Liver (tissue), 3 donors: Measurements from ENCODE around the gene SLC51A.

Source experiments
- CTCF ChIP-seq: fragments of 150-350 bp; IDR thresholded peaks from 2 replicates; pipeline ENCODE4 v1.5.1; 2017; ENCODE audit warnings: improper control_type of control experiment, low read depth, low read length; ENCODE audit not compliant: missing input control
- EGR1 ChIP-seq, 2 donors: IDR thresholded peaks; 2 replicates each; pipeline ENCODE4 v1.6.1; 2016 to 2018; ENCODE audit warnings: antibody characterized with exemption in 2 of 2, low read depth in 2 of 2
- HNF4G ChIP-seq: IDR thresholded peaks from 2 replicates; pipeline ENCODE4 v1.6.1; 2016; ENCODE audit warnings: antibody characterized with exemption
- TAF1 ChIP-seq: conservative IDR thresholded peaks from 2 replicates; pipeline ENCODE4 v1.6.1; 2016; ENCODE audit warnings: antibody characterized with exemption, mild to moderate bottlenecking
- TF ChIP-seq, protein P1 (sequence below): IDR thresholded peaks from 2 replicates; pipeline ENCODE4 v1.6.1; 2016; ENCODE audit warnings: antibody characterized with exemption, mild to moderate bottlenecking
- TF ChIP-seq, protein P2 (sequence below): IDR thresholded peaks from 2 replicates; pipeline ENCODE4 v1.6.1; 2016; ENCODE audit warnings: antibody characterized with exemption
- donor health status: healthy.
- donor health status: healthy.

DNA sequence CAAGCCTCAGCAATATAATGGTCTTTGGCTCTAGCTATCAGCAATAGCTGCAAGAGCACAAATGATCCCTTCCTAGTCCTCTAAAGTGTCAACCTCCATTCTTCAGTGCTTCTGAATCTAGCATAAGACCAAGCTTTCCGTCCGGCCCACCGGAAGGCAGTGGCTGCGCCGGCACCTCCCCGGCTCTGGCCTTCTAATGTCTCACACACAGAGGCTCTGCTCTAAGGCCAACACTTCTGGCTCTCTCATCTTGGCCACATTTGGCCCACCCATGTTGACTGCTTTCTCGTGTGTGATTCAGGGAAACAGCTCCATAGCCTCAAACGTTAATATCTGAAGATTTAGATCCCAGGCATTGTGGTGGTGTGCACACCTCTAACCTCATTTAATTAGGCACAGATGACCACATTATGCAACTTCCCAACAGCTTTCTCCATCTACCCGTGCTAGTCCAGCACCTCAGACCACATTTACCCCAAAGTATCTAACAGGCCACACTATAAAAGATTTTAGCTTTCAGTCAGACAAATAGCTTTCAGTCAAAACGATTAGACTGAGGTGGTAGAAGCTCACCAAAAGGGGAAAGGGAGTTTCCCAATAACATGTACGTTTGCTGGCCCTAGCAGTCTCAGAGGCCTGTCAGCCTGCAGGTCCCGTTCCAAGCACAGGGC lies 19.3 kb downstream of the SLC51A start:
- TF ChIP-seq, protein P1, sequence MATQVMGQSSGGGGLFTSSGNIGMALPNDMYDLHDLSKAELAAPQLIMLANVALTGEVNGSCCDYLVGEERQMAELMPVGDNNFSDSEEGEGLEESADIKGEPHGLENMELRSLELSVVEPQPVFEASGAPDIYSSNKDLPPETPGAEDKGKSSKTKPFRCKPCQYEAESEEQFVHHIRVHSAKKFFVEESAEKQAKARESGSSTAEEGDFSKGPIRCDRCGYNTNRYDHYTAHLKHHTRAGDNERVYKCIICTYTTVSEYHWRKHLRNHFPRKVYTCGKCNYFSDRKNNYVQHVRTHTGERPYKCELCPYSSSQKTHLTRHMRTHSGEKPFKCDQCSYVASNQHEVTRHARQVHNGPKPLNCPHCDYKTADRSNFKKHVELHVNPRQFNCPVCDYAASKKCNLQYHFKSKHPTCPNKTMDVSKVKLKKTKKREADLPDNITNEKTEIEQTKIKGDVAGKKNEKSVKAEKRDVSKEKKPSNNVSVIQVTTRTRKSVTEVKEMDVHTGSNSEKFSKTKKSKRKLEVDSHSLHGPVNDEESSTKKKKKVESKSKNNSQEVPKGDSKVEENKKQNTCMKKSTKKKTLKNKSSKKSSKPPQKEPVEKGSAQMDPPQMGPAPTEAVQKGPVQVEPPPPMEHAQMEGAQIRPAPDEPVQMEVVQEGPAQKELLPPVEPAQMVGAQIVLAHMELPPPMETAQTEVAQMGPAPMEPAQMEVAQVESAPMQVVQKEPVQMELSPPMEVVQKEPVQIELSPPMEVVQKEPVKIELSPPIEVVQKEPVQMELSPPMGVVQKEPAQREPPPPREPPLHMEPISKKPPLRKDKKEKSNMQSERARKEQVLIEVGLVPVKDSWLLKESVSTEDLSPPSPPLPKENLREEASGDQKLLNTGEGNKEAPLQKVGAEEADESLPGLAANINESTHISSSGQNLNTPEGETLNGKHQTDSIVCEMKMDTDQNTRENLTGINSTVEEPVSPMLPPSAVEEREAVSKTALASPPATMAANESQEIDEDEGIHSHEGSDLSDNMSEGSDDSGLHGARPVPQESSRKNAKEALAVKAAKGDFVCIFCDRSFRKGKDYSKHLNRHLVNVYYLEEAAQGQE = no peak
- TF ChIP-seq, protein P2, sequence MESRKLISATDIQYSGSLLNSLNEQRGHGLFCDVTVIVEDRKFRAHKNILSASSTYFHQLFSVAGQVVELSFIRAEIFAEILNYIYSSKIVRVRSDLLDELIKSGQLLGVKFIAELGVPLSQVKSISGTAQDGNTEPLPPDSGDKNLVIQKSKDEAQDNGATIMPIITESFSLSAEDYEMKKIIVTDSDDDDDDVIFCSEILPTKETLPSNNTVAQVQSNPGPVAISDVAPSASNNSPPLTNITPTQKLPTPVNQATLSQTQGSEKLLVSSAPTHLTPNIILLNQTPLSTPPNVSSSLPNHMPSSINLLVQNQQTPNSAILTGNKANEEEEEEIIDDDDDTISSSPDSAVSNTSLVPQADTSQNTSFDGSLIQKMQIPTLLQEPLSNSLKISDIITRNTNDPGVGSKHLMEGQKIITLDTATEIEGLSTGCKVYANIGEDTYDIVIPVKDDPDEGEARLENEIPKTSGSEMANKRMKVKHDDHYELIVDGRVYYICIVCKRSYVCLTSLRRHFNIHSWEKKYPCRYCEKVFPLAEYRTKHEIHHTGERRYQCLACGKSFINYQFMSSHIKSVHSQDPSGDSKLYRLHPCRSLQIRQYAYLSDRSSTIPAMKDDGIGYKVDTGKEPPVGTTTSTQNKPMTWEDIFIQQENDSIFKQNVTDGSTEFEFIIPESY = no peak
- TF ChIP-seq EGR1 (IDR thresholded peaks at IDR 0.05; ENCODE audit: low read depth in 2 of 2) (no peak), HNF4G (no peak), TAF1 (no peak), CTCF (no peak)
